ENCODE data around the gene LRRC52.

Gene LRRC52

GRCh38 chr1:165501330-165501969 lies 42.4 kb upstream of the LRRC52 start:
- Histone ChIP-seq H3K4me3 (ENCODE audit: low read length) (no peak overlapping the region), H3K56ac (ENCODE audit: low read length) (no peak overlapping the region), H3K23ac (ENCODE audit: low read length) (no peak overlapping the region), H2AK5ac (ENCODE audit: low read length) (no peak overlapping the region), H3K36me3 (ENCODE audit: control insufficient read depth, insufficient read depth, low read length) (no peaks in the 10 kb centered on the region), H3K4me1 (ENCODE audit: control insufficient read depth, low read depth, low read length) (peaks cover 2% of the 10 kb centered on the region), H2BK15ac (replicated peaks; ENCODE audit: low read depth) (no peak overlapping the region), H3K4me2 (ENCODE audit: low read length) (no peak overlapping the region), H4K8ac (ENCODE audit: low read depth, low read length) (no peak overlapping the region), H3K9ac (ENCODE audit: low read length) (no peak overlapping the region), H3K79me1 (ENCODE audit: low read length) (no peaks in the 10 kb centered on the region), H3K27me3 (ENCODE audit: insufficient read depth, low read length, poor library complexity) (no peaks in the 10 kb centered on the region), H2BK5ac (ENCODE audit: low read length) (no peak overlapping the region), H3K79me2 (ENCODE audit: control insufficient read depth, insufficient read depth, low read length) (no peaks in the 10 kb centered on the region), H2BK120ac (ENCODE audit: low read depth, low read length) (no peak overlapping the region), H3K4ac (ENCODE audit: low read depth, low read length) (no peak overlapping the region), H3K18ac (ENCODE audit: low read length) (no peak overlapping the region), H4K5ac (ENCODE audit: low read length) (no peak overlapping the region), H3K27ac (ENCODE audit: low read depth, low read length) (no peak overlapping the region)
- WGBS (ENCODE audit: extremely low coverage, insufficient coverage, low lambda C conversion rate), result no CpG with 5 or more reads among the region's 7 CpGs
- peak; percentile 7 for DNase-seq

GRCh38 chr1:165501970-165502348 lies 41.8 kb upstream of the LRRC52 start:
- Histone ChIP-seq H3K9ac (ENCODE audit: low read length) (no peak overlapping the region), H3K79me1 (ENCODE audit: low read length) (no peaks in the 10 kb centered on the region), H3K36me3 (ENCODE audit: control insufficient read depth, insufficient read depth, low read length) (no peaks in the 10 kb centered on the region), H2BK15ac (replicated peaks; ENCODE audit: low read depth) (no peak overlapping the region), H4K5ac (ENCODE audit: low read length) (no peak overlapping the region), H2AK5ac (ENCODE audit: low read length) (no peak overlapping the region), H3K27ac (ENCODE audit: low read depth, low read length) (no peak overlapping the region), H3K4me1 (ENCODE audit: control insufficient read depth, low read depth, low read length) (no peaks in the 10 kb centered on the region), H3K56ac (ENCODE audit: low read length) (no peak overlapping the region), H2BK5ac (ENCODE audit: low read length) (no peak overlapping the region), H2BK120ac (ENCODE audit: low read depth, low read length) (no peak overlapping the region), H4K8ac (ENCODE audit: low read depth, low read length) (no peak overlapping the region), H3K18ac (ENCODE audit: low read length) (no peak overlapping the region), H3K4ac (ENCODE audit: low read depth, low read length) (no peak overlapping the region), H3K4me3 (ENCODE audit: low read length) (no peak overlapping the region), H3K23ac (ENCODE audit: low read length) (no peak overlapping the region), H3K79me2 (ENCODE audit: control insufficient read depth, insufficient read depth, low read length) (no peaks in the 10 kb centered on the region), H3K4me2 (ENCODE audit: low read length) (no peak overlapping the region), H3K27me3 (ENCODE audit: insufficient read depth, low read length, poor library complexity) (no peaks in the 10 kb centered on the region)
- WGBS (ENCODE audit: extremely low coverage, insufficient coverage, low lambda C conversion rate), result no CpG with 5 or more reads among the region's 3 CpGs
- DNase-seq, result peak; percentile 2

DNA sequence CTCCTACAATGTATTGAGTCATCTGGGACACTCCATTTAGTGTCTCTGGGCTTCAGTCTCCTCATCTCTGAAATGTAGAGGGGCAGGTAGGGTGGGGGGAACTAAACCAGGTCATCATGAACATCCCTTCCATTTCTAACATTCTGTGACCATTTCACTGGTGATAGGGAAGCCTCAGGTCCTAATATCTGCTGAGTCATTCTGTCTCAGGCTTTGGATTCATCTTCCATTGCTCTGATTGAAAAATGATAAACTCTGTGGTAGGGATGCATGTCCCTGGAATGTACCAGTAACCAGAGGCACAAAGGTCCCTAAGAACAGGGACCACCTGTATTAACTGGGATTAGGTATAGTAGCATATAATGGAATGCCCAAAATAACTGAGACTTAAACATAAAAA lies 36.2 kb upstream of the LRRC52 start:
- DNase-seq, result no peak
- Histone ChIP-seq H3K27ac (ENCODE audit: low read depth, low read length) (no peak overlapping the region), H3K9ac (ENCODE audit: low read length) (no peak overlapping the region), H3K56ac (ENCODE audit: low read length) (no peak overlapping the region), H2AK5ac (ENCODE audit: low read length) (no peak overlapping the region), H3K4ac (ENCODE audit: low read depth, low read length) (no peak overlapping the region), H3K4me3 (ENCODE audit: low read length) (no peak overlapping the region), H4K5ac (ENCODE audit: low read length) (no peak overlapping the region), H3K79me1 (ENCODE audit: low read length) (no peaks in the 10 kb centered on the region), H2BK120ac (ENCODE audit: low read depth, low read length) (no peak overlapping the region), H3K4me2 (ENCODE audit: low read length) (no peak overlapping the region), H2BK15ac (replicated peaks; ENCODE audit: low read depth) (no peak overlapping the region), H3K27me3 (ENCODE audit: insufficient read depth, low read length, poor library complexity) (no peaks in the 10 kb centered on the region), H3K4me1 (ENCODE audit: control insufficient read depth, low read depth, low read length) (no peaks in the 10 kb centered on the region), H4K8ac (ENCODE audit: low read depth, low read length) (no peak overlapping the region), H3K23ac (ENCODE audit: low read length) (no peak overlapping the region), H2BK5ac (ENCODE audit: low read length) (no peak overlapping the region), H3K18ac (ENCODE audit: low read length) (no peak overlapping the region), H3K79me2 (ENCODE audit: control insufficient read depth, insufficient read depth, low read length) (no peaks in the 10 kb centered on the region), H3K36me3 (ENCODE audit: control insufficient read depth, insufficient read depth, low read length) (no peaks in the 10 kb centered on the region)

DNA sequence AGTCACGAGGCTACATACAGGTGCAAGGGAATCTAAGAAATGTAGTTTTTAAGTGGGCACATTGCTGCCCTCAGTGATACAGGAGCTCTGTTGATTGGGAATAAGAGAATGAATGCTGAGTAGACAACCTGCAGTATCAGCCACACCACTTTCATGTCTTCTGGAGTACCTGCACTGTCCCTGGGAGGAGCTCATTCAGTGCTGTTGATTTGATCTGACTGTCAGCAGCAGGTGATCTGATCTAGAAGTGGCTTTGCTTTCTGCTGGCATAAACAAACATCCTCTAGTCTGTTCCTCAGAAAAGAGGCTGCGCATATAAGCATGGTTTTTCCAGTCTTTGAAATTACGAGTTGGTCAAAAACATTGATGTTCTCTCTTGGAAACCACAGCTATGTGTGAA lies 35.5 kb upstream of the LRRC52 start:
- Histone ChIP-seq H3K23ac (ENCODE audit: low read length) (no peak overlapping the region), H2BK15ac (replicated peaks; ENCODE audit: low read depth) (no peak overlapping the region), H3K4me3 (ENCODE audit: low read length) (no peak overlapping the region), H3K18ac (ENCODE audit: low read length) (no peak overlapping the region), H3K4me2 (ENCODE audit: low read length) (no peak overlapping the region), H2BK120ac (ENCODE audit: low read depth, low read length) (no peak overlapping the region), H3K9ac (ENCODE audit: low read length) (no peak overlapping the region), H2BK5ac (ENCODE audit: low read length) (no peak overlapping the region), H2AK5ac (ENCODE audit: low read length) (no peak overlapping the region), H3K56ac (ENCODE audit: low read length) (no peak overlapping the region), H4K5ac (ENCODE audit: low read length) (no peak overlapping the region), H4K8ac (ENCODE audit: low read depth, low read length) (no peak overlapping the region), H3K36me3 (ENCODE audit: control insufficient read depth, insufficient read depth, low read length) (no peaks in the 10 kb centered on the region), H3K4ac (ENCODE audit: low read depth, low read length) (no peak overlapping the region), H3K27ac (ENCODE audit: low read depth, low read length) (no peak overlapping the region), H3K27me3 (ENCODE audit: insufficient read depth, low read length, poor library complexity) (no peaks in the 10 kb centered on the region), H3K79me1 (ENCODE audit: low read length) (no peaks in the 10 kb centered on the region), H3K4me1 (ENCODE audit: control insufficient read depth, low read depth, low read length) (no peaks in the 10 kb centered on the region), H3K79me2 (ENCODE audit: control insufficient read depth, insufficient read depth, low read length) (no peaks in the 10 kb centered on the region)
- no peak for DNase-seq
- WGBS (ENCODE audit: extremely low coverage, insufficient coverage, low lambda C conversion rate), result no CpG with 5 or more reads among the region's 3 CpGs

DNA sequence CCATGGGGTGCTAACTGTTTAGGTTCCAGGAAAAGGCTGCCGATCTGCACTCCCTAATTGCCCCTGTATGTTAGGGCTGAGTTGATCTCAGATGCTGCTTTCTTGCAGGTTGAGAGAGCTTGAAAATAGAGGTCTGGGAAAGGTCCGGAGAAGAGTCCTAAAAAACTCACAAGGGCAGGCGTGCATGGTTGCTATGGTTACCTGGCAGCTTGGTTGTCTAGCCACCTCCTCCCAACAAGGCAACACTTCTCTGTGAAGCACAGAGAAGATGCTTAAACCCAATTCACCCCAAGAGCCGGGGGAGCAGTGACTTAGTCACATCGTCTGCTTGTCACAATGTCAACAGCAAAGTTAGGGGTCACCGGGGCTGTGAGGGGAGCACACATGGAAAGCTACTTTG lies 31.0 kb upstream of the LRRC52 start:
- Histone ChIP-seq H3K27ac (ENCODE audit: low read depth, low read length) (no peak overlapping the region), H2BK5ac (ENCODE audit: low read length) (no peak overlapping the region), H3K4ac (ENCODE audit: low read depth, low read length) (no peak overlapping the region), H3K56ac (ENCODE audit: low read length) (no peak overlapping the region), H3K79me1 (ENCODE audit: low read length) (no peaks in the 10 kb centered on the region), H4K8ac (ENCODE audit: low read depth, low read length) (no peak overlapping the region), H2BK120ac (ENCODE audit: low read depth, low read length) (no peak overlapping the region), H2BK15ac (replicated peaks; ENCODE audit: low read depth) (no peak overlapping the region), H3K79me2 (ENCODE audit: control insufficient read depth, insufficient read depth, low read length) (no peaks in the 10 kb centered on the region), H3K27me3 (ENCODE audit: insufficient read depth, low read length, poor library complexity) (no peaks in the 10 kb centered on the region), H3K18ac (ENCODE audit: low read length) (no peak overlapping the region), H3K36me3 (ENCODE audit: control insufficient read depth, insufficient read depth, low read length) (no peaks in the 10 kb centered on the region), H3K23ac (ENCODE audit: low read length) (no peak overlapping the region), H3K9ac (ENCODE audit: low read length) (no peak overlapping the region), H3K4me3 (ENCODE audit: low read length) (no peak overlapping the region), H3K4me2 (ENCODE audit: low read length) (no peak overlapping the region), H2AK5ac (ENCODE audit: low read length) (no peak overlapping the region), H4K5ac (ENCODE audit: low read length) (no peak overlapping the region), H3K4me1 (ENCODE audit: control insufficient read depth, low read depth, low read length) (no peaks in the 10 kb centered on the region)
- DNase-seq, result peak; percentile 26
- no CpG with 5 or more reads among the region's 6 CpGs for WGBS (ENCODE audit: extremely low coverage, insufficient coverage, low lambda C conversion rate)

GRCh38 chr1:165516469-165516868 lies 27.3 kb upstream of the LRRC52 start:
- DNase-seq, result no peak
- no CpG with 5 or more reads among the region's 2 CpGs for WGBS (ENCODE audit: extremely low coverage, insufficient coverage, low lambda C conversion rate)
- H3K36me3 ChIP-seq (ENCODE audit: control insufficient read depth, insufficient read depth, low read length), result no peaks in the 10 kb centered on the region
- no peak overlapping the region for H3K23ac ChIP-seq (ENCODE audit: low read length)
- H2BK15ac ChIP-seq (replicated peaks; ENCODE audit: low read depth), result no peak overlapping the region
- no peak overlapping the region for H3K9ac ChIP-seq (ENCODE audit: low read length)
- H2AK5ac ChIP-seq (ENCODE audit: low read length), result no peak overlapping the region
- H4K8ac ChIP-seq (ENCODE audit: low read depth, low read length), result no peak overlapping the region
- H3K79me2 ChIP-seq (ENCODE audit: control insufficient read depth, insufficient read depth, low read length), result no peaks in the 10 kb centered on the region
- H4K5ac ChIP-seq (ENCODE audit: low read length), result no peak overlapping the region
- no peak overlapping the region for H3K27ac ChIP-seq (ENCODE audit: low read depth, low read length)
- H3K56ac ChIP-seq (ENCODE audit: low read length), result no peak overlapping the region
- no peak overlapping the region for H3K4me3 ChIP-seq (ENCODE audit: low read length)
- H3K4me2 ChIP-seq (ENCODE audit: low read length), result no peak overlapping the region
- no peaks in the 10 kb centered on the region for H3K4me1 ChIP-seq (ENCODE audit: control insufficient read depth, low read depth, low read length)
- H2BK5ac ChIP-seq (ENCODE audit: low read length), result no peak overlapping the region
- no peak overlapping the region for H3K18ac ChIP-seq (ENCODE audit: low read length)
- H3K79me1 ChIP-seq (ENCODE audit: low read length), result no peaks in the 10 kb centered on the region
- H2BK120ac ChIP-seq (ENCODE audit: low read depth, low read length), result no peak overlapping the region
- no peaks in the 10 kb centered on the region for H3K27me3 ChIP-seq (ENCODE audit: insufficient read depth, low read length, poor library complexity)
- no peak overlapping the region for H3K4ac ChIP-seq (ENCODE audit: low read depth, low read length)
